Measurements from ENCODE around the gene AMBRA1.

AMBRA1 gene

GRCh38 chr11:46574656-46575055, 19.2 kb downstream of the AMBRA1 start:
- peaks cover 6% of the 10 kb centered on the region for H3K36me3 Mint-ChIP-seq (ENCODE audit: insufficient read depth)
- no peaks in the 10 kb centered on the region for H3K27me3 Mint-ChIP-seq
- H3K9me3 Mint-ChIP-seq = no peaks in the 10 kb centered on the region
- DNase-seq (no peak), ATAC-seq (replicated peaks) (no peak)
- no peak overlapping the region for H3K27ac Mint-ChIP-seq
- H3K4me1 Mint-ChIP-seq (ENCODE audit: low read depth in 2 of 2) = peaks cover 24 to 35% of the 10 kb centered on the region in 2 donors
- no peak overlapping the region for H3K4me3 Mint-ChIP-seq

- peak; percentile 76 for ATAC-seq (replicated peaks)
- Mint-ChIP-seq H3K36me3 (ENCODE audit: insufficient read depth) (peaks cover 2% of the 10 kb centered on the region), H3K27ac (peak overlapping the region; percentile 6 to 71)
Measured at GRCh38 chr11:46570790-46571398, 22.9 kb downstream of the AMBRA1 start.

GRCh38 chr11:46565232-46565840, 28.5 kb downstream of the AMBRA1 start:
- no peaks in the 10 kb centered on the region for H3K27me3 Mint-ChIP-seq
- no peak overlapping the region for H3K27ac Mint-ChIP-seq
- ATAC-seq (replicated peaks) = no peak
- no peak overlapping the region for H3K4me3 Mint-ChIP-seq
- peaks cover 5% of the 10 kb centered on the region for H3K36me3 Mint-ChIP-seq (ENCODE audit: insufficient read depth)
- H3K9me3 Mint-ChIP-seq = no peaks in the 10 kb centered on the region
- peaks cover 15 to 30% of the 10 kb centered on the region in 2 donors for H3K4me1 Mint-ChIP-seq (ENCODE audit: low read depth in 2 of 2)
- no peak for DNase-seq

More at GRCh38 chr11:46570790-46571398, 22.9 kb downstream of the AMBRA1 start:
- Mint-ChIP-seq H3K4me1 (ENCODE audit: low read depth in 2 of 2) (peaks cover 12 to 29% of the 10 kb centered on the region in 2 donors), H3K4me3 (peak overlapping the region in 1 of 2 donors; percentile 52), H3K27me3 (no peaks in the 10 kb centered on the region), H3K9me3 (no peaks in the 10 kb centered on the region)
- DNase-seq = no peak

GRCh38 chr11:46564459-46564858, 29.4 kb downstream of the AMBRA1 start:
- DNase-seq (no peak), ATAC-seq (replicated peaks) (no peak)
- no peaks in the 10 kb centered on the region for H3K27me3 Mint-ChIP-seq
- H3K9me3 Mint-ChIP-seq = no peaks in the 10 kb centered on the region
- H3K4me3 Mint-ChIP-seq = no peak overlapping the region
- H3K27ac Mint-ChIP-seq = no peak overlapping the region
- peaks cover 20 to 36% of the 10 kb centered on the region in 2 donors for H3K4me1 Mint-ChIP-seq (ENCODE audit: low read depth in 2 of 2)
- peaks cover 5% of the 10 kb centered on the region for H3K36me3 Mint-ChIP-seq (ENCODE audit: insufficient read depth)

- Mint-ChIP-seq H3K4me3 (no peak overlapping the region), H3K4me1 (ENCODE audit: low read depth in 2 of 2) (peaks cover 25 to 40% of the 10 kb centered on the region in 2 donors), H3K27ac (peak overlapping the region; percentile 93 to 99), H3K9me3 (no peaks in the 10 kb centered on the region), H3K27me3 (no peaks in the 10 kb centered on the region), H3K36me3 (ENCODE audit: insufficient read depth) (peaks cover 5% of the 10 kb centered on the region)
- DNase-seq = no peak
- ATAC-seq (replicated peaks) = no peak
Measured at GRCh38 chr11:46562527-46562926, 31.3 kb downstream of the AMBRA1 start.

GRCh38 chr11:46560300-46560991, 33.4 kb downstream of the AMBRA1 start:
- Mint-ChIP-seq H3K4me3 (peak overlapping the region; percentile 88 to 96), H3K27me3 (no peaks in the 10 kb centered on the region), H3K9me3 (no peaks in the 10 kb centered on the region), H3K27ac (peak overlapping the region; percentile 93 to 99), H3K4me1 (ENCODE audit: low read depth in 2 of 2) (peaks cover 28 to 52% of the 10 kb centered on the region in 2 donors), H3K36me3 (ENCODE audit: insufficient read depth) (peaks cover 5% of the 10 kb centered on the region)
- ATAC-seq (replicated peaks) = peak; percentile 72
- peak; percentile 5 to 7 (median 6) for DNase-seq

- peaks cover 33 to 59% of the 10 kb centered on the region in 2 donors for H3K4me1 Mint-ChIP-seq (ENCODE audit: low read depth in 2 of 2)
- no peaks in the 10 kb centered on the region for H3K27me3 Mint-ChIP-seq
- peaks cover 5% of the 10 kb centered on the region for H3K36me3 Mint-ChIP-seq (ENCODE audit: insufficient read depth)
- no peaks in the 10 kb centered on the region for H3K9me3 Mint-ChIP-seq
- peak overlapping the region; percentile 88 to 96 for H3K4me3 Mint-ChIP-seq
- DNase-seq (no peak), ATAC-seq (replicated peaks) (peak; percentile 63)
- peak overlapping the region; percentile 93 to 99 for H3K27ac Mint-ChIP-seq
Measured at GRCh38 chr11:46559815-46560214, 34.0 kb downstream of the AMBRA1 start.

- Mint-ChIP-seq H3K4me1 (ENCODE audit: low read depth in 2 of 2) (peaks cover 40 to 74% of the 10 kb centered on the region in 2 donors), H3K27ac (peak overlapping the region; percentile 55 to 99), H3K9me3 (no peaks in the 10 kb centered on the region), H3K36me3 (ENCODE audit: insufficient read depth) (peaks cover 3% of the 10 kb centered on the region), H3K27me3 (no peaks in the 10 kb centered on the region), H3K4me3 (no peak overlapping the region)
- ATAC-seq (replicated peaks) (no peak), DNase-seq (no peak)
Measured at GRCh38 chr11:46557684-46558151, 36.1 kb downstream of the AMBRA1 start.

GRCh38 chr11:46555267-46556054, 38.4 kb downstream of the AMBRA1 start:
- peak overlapping the region; percentile 39 to 61 for H3K27ac Mint-ChIP-seq
- ATAC-seq (replicated peaks) (no peak), DNase-seq (no peak)
- peaks cover 7% of the 10 kb centered on the region for H3K36me3 Mint-ChIP-seq (ENCODE audit: insufficient read depth)
- no peak overlapping the region for H3K4me3 Mint-ChIP-seq
- H3K9me3 Mint-ChIP-seq = no peaks in the 10 kb centered on the region
- no peaks in the 10 kb centered on the region for H3K27me3 Mint-ChIP-seq
- H3K4me1 Mint-ChIP-seq (ENCODE audit: low read depth in 2 of 2) = peaks cover 27 to 55% of the 10 kb centered on the region in 2 donors

GRCh38 chr11:46554213-46555147, 39.3 kb downstream of the AMBRA1 start:
- Mint-ChIP-seq H3K9me3 (no peaks in the 10 kb centered on the region), H3K36me3 (ENCODE audit: insufficient read depth) (peaks cover 7% of the 10 kb centered on the region), H3K27ac (peak overlapping the region; percentile 39 to 61), H3K4me1 (ENCODE audit: low read depth in 2 of 2) (peaks cover 26 to 53% of the 10 kb centered on the region in 2 donors), H3K27me3 (no peaks in the 10 kb centered on the region), H3K4me3 (peak overlapping the region in 1 of 2 donors; percentile 2)
- ATAC-seq (replicated peaks) (no peak), DNase-seq (no peak)

GRCh38 chr11:46553814-46554212, 40.0 kb downstream of the AMBRA1 start:
- Mint-ChIP-seq H3K9me3 (no peaks in the 10 kb centered on the region), H3K4me3 (no peak overlapping the region), H3K36me3 (ENCODE audit: insufficient read depth) (peaks cover 7% of the 10 kb centered on the region), H3K4me1 (ENCODE audit: low read depth in 2 of 2) (peaks cover 21 to 49% of the 10 kb centered on the region in 2 donors), H3K27ac (peak overlapping the region; percentile 39 to 61), H3K27me3 (no peaks in the 10 kb centered on the region)
- DNase-seq (no peak), ATAC-seq (replicated peaks) (no peak)

GRCh38 chr11:46551261-46551660, 42.6 kb downstream of the AMBRA1 start:
- H3K36me3 Mint-ChIP-seq (ENCODE audit: insufficient read depth) = peaks cover 25% of the 10 kb centered on the region
- H3K4me3 Mint-ChIP-seq = no peak overlapping the region
- H3K27ac Mint-ChIP-seq = no peak overlapping the region
- no peaks in the 10 kb centered on the region for H3K9me3 Mint-ChIP-seq
- peaks cover 21 to 42% of the 10 kb centered on the region in 2 donors for H3K4me1 Mint-ChIP-seq (ENCODE audit: low read depth in 2 of 2)
- DNase-seq = no peak
- ATAC-seq (replicated peaks) = no peak
- no peaks in the 10 kb centered on the region for H3K27me3 Mint-ChIP-seq
